ENCODE results near the gene SRRM1. TPM values are rescaled to one million over a fixed set of nuclear protein-coding genes. Genes with fewer than 3 reads are reported as not detected.

SRRM1 gene
- total and polyA plus RNA-seq, 9 of the 15 experiments (the other 6 are each of a cell fraction or from before 2014, with no cell fraction given): 54.5 to 268 (median 115) TPM

- TF ChIP-seq HDAC1 (IDR thresholded peaks at IDR 0.05) (0 out of 4 replicates have a peak, but pooled peaks of 1 of the 2 experiments have one; percentile 35), ESRRA (IDR thresholded peaks at IDR 0.05; ENCODE audit: borderline replicate concordance, low read depth) (no peak), GABPB1 (CRISPR knock-in tag; IDR thresholded peaks at IDR 0.05) (peak; percentile 88), ZBTB8A (IDR thresholded peaks at IDR 0.05; ENCODE audit: partially characterized antibody) (no peak), MCM5 (IDR thresholded peaks at IDR 0.05; ENCODE audit: low read depth) (no peak), VEZF1 (CRISPR knock-in tag; IDR thresholded peaks at IDR 0.05) (peak; percentile 86), NR4A1 (CRISPR knock-in tag; IDR thresholded peaks at IDR 0.05) (peak; percentile 6; the same call in 1 of the 2 replicates), NR4A1 (tag; IDR thresholded peaks at IDR 0.05) (peak; percentile 54; the same call in 1 of the 2 replicates), BRD9 (IDR thresholded peaks at IDR 0.05; ENCODE audit: low read depth, partially characterized antibody) (peak; percentile 77), EP400 (IDR thresholded peaks at IDR 0.05) (0 out of 2 replicates have a peak, but pooled peaks have one; percentile 17), DMBX1 (CRISPR knock-in tag; IDR thresholded peaks at IDR 0.05; ENCODE audit: borderline replicate concordance) (0 out of 2 replicates have a peak, but pooled peaks have one; percentile 54), MEF2D (tag; conservative IDR thresholded peaks at IDR 0.05; ENCODE audit: low read depth) (peak; percentile 35), ZNF445 (CRISPR knock-in tag; IDR thresholded peaks at IDR 0.05; ENCODE audit: low read depth) (0 out of 2 replicates have a peak, but pooled peaks have one; percentile 27), ZNF79 (CRISPR knock-in tag; IDR thresholded peaks at IDR 0.05; ENCODE audit: low read depth) (0 out of 2 replicates have a peak, but pooled peaks have one; percentile 20), ELF1 (tag; IDR thresholded peaks at IDR 0.05) (peak; percentile 71), RBM25 (IDR thresholded peaks at IDR 0.05; ENCODE audit: low read depth, low read length, severe bottlenecking) (peak; percentile 99), ZNF668 (CRISPR knock-in tag; IDR thresholded peaks at IDR 0.05) (no peak), MECOM (CRISPR knock-in tag; IDR thresholded peaks at IDR 0.05) (0 out of 2 replicates have a peak, but pooled peaks have one; percentile 54), HCFC1 (IDR thresholded peaks at IDR 0.05; ENCODE audit: low read depth, low read length) (peak; percentile 42), ZNF764 (CRISPR knock-in tag; IDR thresholded peaks at IDR 0.05; ENCODE audit: low read depth) (no peak), FOXA3 (CRISPR knock-in tag; conservative IDR thresholded peaks at IDR 0.05 in 1 of 2, IDR thresholded peaks at IDR 0.05 in 1 of 2) (no peak), CBX2 (IDR thresholded peaks at IDR 0.05; ENCODE audit: insufficient read depth, low read length, poor library complexity, severe bottlenecking) (no peak), ZBTB9 (CRISPR knock-in tag; IDR thresholded peaks at IDR 0.05) (peak; percentile 87), CREM (IDR thresholded peaks at IDR 0.05; ENCODE audit: low read depth) (peak; percentile 64)
These were observed 52.3 kb downstream of the SRRM1 start (continued) for GRCh38 chr1:24695202-24695974.
